GM12878 (cell line): ENCODE measurements around the gene RIPPLY2. TPM values are rescaled to one million over a fixed set of nuclear protein-coding genes. Genes with fewer than 3 reads are reported as not detected.
A peak's percentile ranks its signal among the peaks of the same experiment; 100 is the strongest.

Source experiments
- ATAC-seq: fragments of 200-7000 bp; cut with Tn5 transposase; 3 replicates; pipeline ENCODE4 v1.9.1; 2020; ENCODE audit warnings: mild to moderate bottlenecking, moderate library complexity
- BruUV-seq: library from RNA; stranded (reverse); fragments of 400-500 nt; replicated peaks from 2 replicates; lab custom pipeline; 2021; lab: Mats Ljungman, UMichigan
- CTCF ChIA-PET: fragments of 300-600 bp; sonication (Branson Sonifier 250); formaldehyde crosslinking; extraction: SDS; loops from one replicate; lab custom pipeline; 2021; ENCODE audit warnings: inconsistent platforms; lab: Yijun Ruan, JAX
- POLR2A ChIA-PET: fragments of 350-600 bp; formaldehyde crosslinking; extraction: SDS; loops from one replicate; lab custom pipeline; 2021; ENCODE audit warnings: inconsistent platforms; lab: Charles Lee
- RAD21 ChIA-PET: fragments of 300-600 bp; sonication (Branson Sonifier 250); formaldehyde crosslinking; loops from one replicate; lab custom pipeline; 2023; ENCODE audit warnings: antibody characterized with exemption; ENCODE audit not compliant: unreplicated experiment; lab: Charles Lee
- SMC1A ChIA-PET: fragments of 300-600 bp; sonication (Branson Sonifier 250); formaldehyde crosslinking; loops from one replicate; lab custom pipeline; 2023; ENCODE audit not compliant: unreplicated experiment, uncharacterized antibody; lab: Charles Lee
- DNase-seq: peaks from one replicate; pipeline ENCODE4 v3.0.0-alpha.2; 2011; ENCODE audit warnings: low read depth, low spot score
- FAIRE-seq: peaks from 3 replicates; lab custom pipeline; 2011; peaks lifted over from hg19 to GRCh38; lab: Jason Lieb, UNC
- H2AFZ ChIP-seq: 2 replicates; pipeline ENCODE4 v1.6.0; 2011; ENCODE audit warnings: low read depth, low read length, control low read depth; ENCODE audit not compliant: control insufficient read depth
- H3K27ac ChIP-seq: 2 replicates; pipeline ENCODE4 v1.5.1; 2011; ENCODE audit warnings: control low read depth; ENCODE audit not compliant: control insufficient read depth, insufficient read depth
- H3K27me3 ChIP-seq, 2 experiments: replicated peaks in 1 of 2; 2 replicates each; pipeline versions ENCODE4 v1.6.0 to v1.6.1; 2011; ENCODE audit warnings: low read length in 1 of 2; ENCODE audit not compliant: control insufficient read depth in 2 of 2, insufficient read depth in 2 of 2
- H3K36me3 ChIP-seq, 2 experiments: 2 replicates each; pipeline ENCODE4 v1.5.1; 2011; ENCODE audit warnings: low read length in 1 of 2; ENCODE audit not compliant: control insufficient read depth in 2 of 2, insufficient read depth in 2 of 2
- H3K4me1 ChIP-seq: 2 replicates; pipeline ENCODE4 v1.6.1; 2011; ENCODE audit warnings: mild to moderate bottlenecking, low read length, moderate library complexity, mixed read lengths; ENCODE audit not compliant: control insufficient read depth, insufficient read depth
- H3K4me2 ChIP-seq: 2 replicates; pipeline ENCODE4 v1.6.0; 2011; ENCODE audit warnings: control low read depth; ENCODE audit not compliant: control insufficient read depth, insufficient read depth
- H3K4me3 ChIP-seq: fragments of 200-600 bp; sonication (generic); 2 replicates; pipeline ENCODE4 v1.5.1; 2016
- H3K79me2 ChIP-seq: 2 replicates; pipeline ENCODE4 v1.6.0; 2011; ENCODE audit warnings: low read length; ENCODE audit not compliant: control insufficient read depth, insufficient read depth
- H3K9ac ChIP-seq: 2 replicates; pipeline ENCODE4 v1.8.0; 2011; ENCODE audit warnings: low read length, control low read depth, mixed read lengths; ENCODE audit not compliant: control insufficient read depth, insufficient read depth
- H3K9me3 ChIP-seq: replicated peaks from 3 replicates; pipeline ENCODE4 v1.5.1; 2011; ENCODE audit warnings: mild to moderate bottlenecking, low read length; ENCODE audit not compliant: control insufficient read depth, insufficient read depth
- H4K20me1 ChIP-seq: 2 replicates; pipeline ENCODE4 v1.6.0; 2011; ENCODE audit not compliant: control insufficient read depth, insufficient read depth
- CREM ChIP-seq: IDR thresholded peaks from 2 replicates; pipeline ENCODE4 v1.6.1; 2014; ENCODE audit warnings: antibody characterized with exemption, low read depth
- ESRRA ChIP-seq: IDR thresholded peaks from 2 replicates; pipeline ENCODE4 v1.6.1; 2012; ENCODE audit warnings: mild to moderate bottlenecking, low read length, improper control_type of control experiment
- SMC3 ChIP-seq: IDR thresholded peaks from 2 replicates; pipeline ENCODE4 v1.6.1; 2011; ENCODE audit warnings: low read length, improper control_type of control experiment, borderline replicate concordance
- WGBS: methylation state at CpG from one replicate; pipeline ENCODE4 v1.1.6; 2016; ENCODE audit warnings: low lambda C conversion rate; ENCODE audit not compliant: insufficient replicate concordance, insufficient coverage; ENCODE audit errors: missing lambda C conversion rate; 5-methylcytosine and 5-hydroxymethylcytosine counted together
- in situ Hi-C: fragments of 300-500 bp; cut with MboI; formaldehyde crosslinking; loops from 9 replicates; pipeline ENCODE4 v1.14.3; 2018; ENCODE audit warnings: mixed read lengths
- intact Hi-C: fragments of 100-400 bp; cut with micrococcal nuclease; formaldehyde crosslinking; loops from one replicate; pipeline ENCODE4 v1.14.2; 2022; ENCODE audit not compliant: unreplicated experiment
- polyA plus RNA-seq, 11 experiments: library from polyadenylated mRNA; depleted of rRNA in 4 of 11; unstranded in 6 of 11; stranded (reverse) in 5 of 11; fragments of >200 nt; fragmentation: Nextera tagmentation in 4 of 11; fragmentation: Illumina TruSeq in 1 of 11; extraction: Ambion mirVana in 4 of 11; extraction: Trizol in 1 of 11; gene quantifications; 1 replicate in 1 of 11; 2 replicates in 10 of 11; pipeline versions ENCODE4 v1.2.1 to v1.2.3, GENCODE V29; 2011 to 2016; ENCODE audit warnings: inconsistent platforms in 2 of 11, missing spikeins in 2 of 11, low read depth in 1 of 11
- total RNA-seq, 4 experiments: library from RNA; depleted of rRNA in 3 of 4; stranded (reverse); fragments of >200 nt in 3 of 4; fragmentation: Illumina TruSeq in 1 of 4; extraction: Trizol in 1 of 4; gene quantifications; 2 replicates each; pipeline versions ENCODE4 v1.2.1 to v1.2.3, GENCODE V29; 2013 to 2021
- TF ChIP-seq, protein P1 (sequence below): IDR thresholded peaks from 2 replicates; pipeline ENCODE4 v1.6.1; 2012; ENCODE audit warnings: low read length, inconsistent platforms
- TF ChIP-seq, protein P2 (sequence below): IDR thresholded peaks from 2 replicates; pipeline ENCODE4 v1.6.1; 2012; ENCODE audit warnings: mild to moderate bottlenecking, low read depth, low read length

Gene RIPPLY2
- total and polyA plus RNA-seq, 10 of the 15 experiments (the other 5 are each of a cell fraction or from before 2014, with no cell fraction given), result 0.09 to 0.51 (median 0.17) TPM; not detected in 7

DNA sequence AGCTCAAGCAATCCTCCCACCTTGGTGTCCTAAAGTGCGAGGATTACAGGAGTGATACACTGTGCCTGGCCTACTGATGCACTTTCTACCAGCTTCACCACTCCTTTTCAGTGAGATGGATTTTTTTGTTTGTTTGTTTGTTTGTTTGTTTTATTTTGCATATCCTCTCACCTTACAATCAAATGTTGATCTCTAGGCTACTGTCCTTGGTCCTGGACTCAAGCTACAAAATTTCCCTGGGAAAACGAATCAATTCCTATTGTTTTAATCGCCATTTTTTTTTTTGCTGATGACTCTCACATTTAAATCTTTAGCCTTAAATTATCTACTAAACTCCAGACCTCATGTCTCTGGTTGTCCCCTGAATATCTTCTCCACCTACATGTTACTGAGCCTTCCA lies 3.5 kb upstream of the RIPPLY2 start:
- no peaks in the 10 kb centered on the region for H3K9me3 ChIP-seq
- no peaks in the 10 kb centered on the region for H4K20me1 ChIP-seq
- 37% methylated on average over 3 of the region's 3 CpGs for WGBS
- ChIA-PET CTCF (no interaction called here), POLR2A (no interaction called here), RAD21 (no interaction called here), SMC1A (interaction anchor here (0.7 to 1.3 kb wide), 3 partner anchors 10 to 154 kb away, joined by 3 to 4 read pairs (median 4); partner anchors contain the start of gene CYB5R4)
- in situ Hi-C loops, result no loop called here
- no TSS peak for BruUV-seq
- no peak for ATAC-seq
- no peaks in the 10 kb centered on the region; the same call in 1 of the 2 replicates for H3K4me1 ChIP-seq
- no peaks in the 10 kb centered on the region for H3K79me2 ChIP-seq
- TF ChIP-seq, protein P1, sequence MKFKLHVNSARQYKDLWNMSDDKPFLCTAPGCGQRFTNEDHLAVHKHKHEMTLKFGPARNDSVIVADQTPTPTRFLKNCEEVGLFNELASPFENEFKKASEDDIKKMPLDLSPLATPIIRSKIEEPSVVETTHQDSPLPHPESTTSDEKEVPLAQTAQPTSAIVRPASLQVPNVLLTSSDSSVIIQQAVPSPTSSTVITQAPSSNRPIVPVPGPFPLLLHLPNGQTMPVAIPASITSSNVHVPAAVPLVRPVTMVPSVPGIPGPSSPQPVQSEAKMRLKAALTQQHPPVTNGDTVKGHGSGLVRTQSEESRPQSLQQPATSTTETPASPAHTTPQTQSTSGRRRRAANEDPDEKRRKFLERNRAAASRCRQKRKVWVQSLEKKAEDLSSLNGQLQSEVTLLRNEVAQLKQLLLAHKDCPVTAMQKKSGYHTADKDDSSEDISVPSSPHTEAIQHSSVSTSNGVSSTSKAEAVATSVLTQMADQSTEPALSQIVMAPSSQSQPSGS, result no peak
- TF ChIP-seq, protein P2, sequence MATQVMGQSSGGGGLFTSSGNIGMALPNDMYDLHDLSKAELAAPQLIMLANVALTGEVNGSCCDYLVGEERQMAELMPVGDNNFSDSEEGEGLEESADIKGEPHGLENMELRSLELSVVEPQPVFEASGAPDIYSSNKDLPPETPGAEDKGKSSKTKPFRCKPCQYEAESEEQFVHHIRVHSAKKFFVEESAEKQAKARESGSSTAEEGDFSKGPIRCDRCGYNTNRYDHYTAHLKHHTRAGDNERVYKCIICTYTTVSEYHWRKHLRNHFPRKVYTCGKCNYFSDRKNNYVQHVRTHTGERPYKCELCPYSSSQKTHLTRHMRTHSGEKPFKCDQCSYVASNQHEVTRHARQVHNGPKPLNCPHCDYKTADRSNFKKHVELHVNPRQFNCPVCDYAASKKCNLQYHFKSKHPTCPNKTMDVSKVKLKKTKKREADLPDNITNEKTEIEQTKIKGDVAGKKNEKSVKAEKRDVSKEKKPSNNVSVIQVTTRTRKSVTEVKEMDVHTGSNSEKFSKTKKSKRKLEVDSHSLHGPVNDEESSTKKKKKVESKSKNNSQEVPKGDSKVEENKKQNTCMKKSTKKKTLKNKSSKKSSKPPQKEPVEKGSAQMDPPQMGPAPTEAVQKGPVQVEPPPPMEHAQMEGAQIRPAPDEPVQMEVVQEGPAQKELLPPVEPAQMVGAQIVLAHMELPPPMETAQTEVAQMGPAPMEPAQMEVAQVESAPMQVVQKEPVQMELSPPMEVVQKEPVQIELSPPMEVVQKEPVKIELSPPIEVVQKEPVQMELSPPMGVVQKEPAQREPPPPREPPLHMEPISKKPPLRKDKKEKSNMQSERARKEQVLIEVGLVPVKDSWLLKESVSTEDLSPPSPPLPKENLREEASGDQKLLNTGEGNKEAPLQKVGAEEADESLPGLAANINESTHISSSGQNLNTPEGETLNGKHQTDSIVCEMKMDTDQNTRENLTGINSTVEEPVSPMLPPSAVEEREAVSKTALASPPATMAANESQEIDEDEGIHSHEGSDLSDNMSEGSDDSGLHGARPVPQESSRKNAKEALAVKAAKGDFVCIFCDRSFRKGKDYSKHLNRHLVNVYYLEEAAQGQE, result 0 out of 2 replicates have a peak, but pooled peaks have one; percentile 46
- TF ChIP-seq ESRRA (no peak), CREM (no peak), SMC3 (no peak)
- no peak overlapping the region for H2AFZ ChIP-seq
- intact Hi-C loops, result loop anchor here (5.0 kb wide), 1 partner anchor 77 kb away; no protein-coding TSS in a partner anchor
- H3K4me2 ChIP-seq, result no peak overlapping the region
- no peak overlapping the region for H3K27ac ChIP-seq
- H3K9ac ChIP-seq, result no peak overlapping the region
- no peak for FAIRE-seq
- H3K4me3 ChIP-seq, result no peak overlapping the region
- DNase-seq, result no peak
- peaks cover 6 to 9% of the 10 kb centered on the region in 2 experiments; a peak in 2 of 4 replicates for H3K27me3 ChIP-seq
- no peaks in the 10 kb centered on the region for H3K36me3 ChIP-seq
